ENCODE measurements around the gene NFYC.
A peak's percentile ranks its signal among the peaks of the same experiment; 100 is the strongest.
"Not testable (repeated sequence)": the region's sequence is repeated elsewhere in the genome, so short reads cannot be mapped to it uniquely, and the experiment has no call there.

Gene NFYC

DNA sequence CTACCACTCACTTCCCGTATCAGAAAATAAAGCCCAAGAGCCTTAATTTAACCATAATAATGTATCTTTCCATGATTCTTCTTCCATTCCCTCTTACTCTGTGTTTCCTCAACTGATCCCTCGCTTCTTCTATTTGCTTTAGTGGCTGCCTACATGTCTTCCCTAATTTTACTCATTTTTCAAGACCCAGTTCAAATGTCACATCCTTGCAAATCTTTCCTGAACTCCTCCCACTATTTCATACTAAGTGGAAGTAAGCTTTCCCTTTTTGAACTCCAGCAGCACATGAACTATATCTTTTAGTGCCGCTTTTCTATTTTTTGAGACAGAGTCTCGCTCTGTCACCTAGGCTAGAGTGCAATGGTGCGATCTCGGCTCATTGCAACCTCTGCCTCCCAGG lies 3.8 kb upstream of the NFYC start:
- Mint-ChIP-seq H3K9me3 (no peaks in the 10 kb centered on the region), H3K36me3 (ENCODE audit: low read depth) (peaks cover 17% of the 10 kb centered on the region), H3K27me3 (ENCODE audit: low read depth) (no peaks in the 10 kb centered on the region), H3K4me3 (no peak overlapping the region), H3K4me1 (ENCODE audit: low read depth) (peaks cover 22% of the 10 kb centered on the region), H3K27ac (no peak overlapping the region)

DNA sequence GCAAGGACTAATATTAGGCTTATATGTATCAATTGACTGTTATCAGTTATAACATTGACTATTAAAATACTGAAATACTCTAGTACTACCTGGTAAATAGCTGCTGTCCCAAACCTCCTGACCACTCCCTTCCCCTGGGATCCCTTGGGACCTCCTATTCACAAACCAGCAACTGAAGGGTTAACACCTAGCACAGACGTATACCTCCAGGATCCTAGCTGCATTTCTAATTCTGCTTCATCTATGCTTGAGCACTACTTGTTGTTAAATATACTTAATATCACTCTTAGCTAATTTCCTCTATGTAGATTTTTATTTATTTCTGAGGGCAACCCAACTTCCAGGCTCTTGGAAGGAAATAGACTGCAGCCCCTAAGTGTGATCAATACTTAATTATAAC lies 1.8 kb upstream of the NFYC start:
- Mint-ChIP-seq H3K36me3 (ENCODE audit: low read depth) (peaks cover 17% of the 10 kb centered on the region), H3K4me1 (ENCODE audit: low read depth) (peaks cover 43% of the 10 kb centered on the region), H3K27me3 (ENCODE audit: low read depth) (no peaks in the 10 kb centered on the region), H3K9me3 (no peaks in the 10 kb centered on the region), H3K27ac (no peak overlapping the region), H3K4me3 (no peak overlapping the region)

DNA sequence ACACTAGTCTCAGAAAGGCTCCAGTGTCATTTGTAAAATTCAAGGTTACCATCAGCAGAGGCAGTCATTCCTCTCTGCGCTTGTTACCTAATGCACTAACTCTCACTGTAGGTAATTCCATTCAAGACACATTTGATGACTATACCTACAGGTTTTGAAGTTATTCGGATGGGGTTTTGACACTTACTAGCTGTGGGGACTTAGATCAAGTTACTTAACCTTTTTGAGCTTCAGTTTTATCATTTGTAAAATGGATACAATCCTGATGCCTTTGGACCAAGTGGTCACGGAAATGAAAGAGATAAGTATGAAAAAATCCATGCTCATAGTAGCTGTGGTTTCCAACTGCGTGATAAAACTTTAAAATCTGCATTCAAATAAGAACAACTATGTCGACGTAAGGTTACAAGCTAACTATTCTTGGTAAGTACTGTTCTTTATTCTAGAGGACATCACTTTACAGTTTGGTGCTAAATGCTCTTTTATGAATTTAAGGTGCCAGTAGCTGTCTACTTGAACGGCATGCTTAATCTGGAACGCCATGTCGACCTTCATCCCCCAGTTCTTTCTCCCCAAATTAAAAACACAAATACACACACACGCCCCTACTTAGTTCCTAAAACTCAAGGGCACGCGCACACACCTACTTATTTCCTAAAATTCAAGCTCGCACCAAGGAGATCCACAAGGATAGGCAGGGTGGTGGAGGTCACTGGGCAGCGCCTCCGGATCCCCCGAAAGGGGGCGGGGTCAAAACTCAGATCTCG lies 550 bp upstream of the NFYC start:
- Mint-ChIP-seq H3K27ac (peak overlapping the region; percentile 97), H3K27me3 (ENCODE audit: low read depth) (no peaks in the 10 kb centered on the region), H3K36me3 (ENCODE audit: low read depth) (peaks cover 13% of the 10 kb centered on the region), H3K9me3 (no peaks in the 10 kb centered on the region), H3K4me1 (ENCODE audit: low read depth) (peaks cover 46% of the 10 kb centered on the region), H3K4me3 (peak overlapping the region; percentile 98)

DNA sequence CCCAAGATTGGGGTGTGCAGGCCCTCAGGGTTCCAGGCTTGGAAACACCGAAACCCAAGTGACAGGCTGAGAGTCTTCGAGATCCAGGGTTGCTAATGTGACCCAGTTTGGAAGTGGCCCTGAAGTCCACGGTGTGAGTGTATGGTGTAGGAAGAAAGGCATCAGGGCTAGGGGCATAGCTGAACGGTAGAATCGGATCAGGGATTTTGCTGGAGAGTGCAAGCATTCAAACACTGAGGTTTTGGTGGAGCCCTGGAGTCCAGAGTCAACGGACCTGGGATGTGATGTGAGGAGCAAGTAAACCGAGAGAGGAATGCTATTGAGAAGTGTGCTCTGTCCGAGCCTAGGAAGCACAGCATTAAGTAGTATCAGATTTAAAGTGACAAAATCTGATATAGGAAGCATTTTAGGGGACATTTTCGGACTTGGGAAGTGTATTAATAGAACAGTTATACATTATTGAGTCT lies 958 bp downstream of the NFYC start:
- H3K4me1 Mint-ChIP-seq (ENCODE audit: low read depth): peaks cover 57% of the 10 kb centered on the region
- H3K4me3 Mint-ChIP-seq: peak overlapping the region; percentile 98
- H3K27me3 Mint-ChIP-seq (ENCODE audit: low read depth): no peaks in the 10 kb centered on the region
- H3K36me3 Mint-ChIP-seq (ENCODE audit: low read depth): peaks cover 17% of the 10 kb centered on the region
- no peaks in the 10 kb centered on the region for H3K9me3 Mint-ChIP-seq
- peak overlapping the region; percentile 97 for H3K27ac Mint-ChIP-seq

DNA sequence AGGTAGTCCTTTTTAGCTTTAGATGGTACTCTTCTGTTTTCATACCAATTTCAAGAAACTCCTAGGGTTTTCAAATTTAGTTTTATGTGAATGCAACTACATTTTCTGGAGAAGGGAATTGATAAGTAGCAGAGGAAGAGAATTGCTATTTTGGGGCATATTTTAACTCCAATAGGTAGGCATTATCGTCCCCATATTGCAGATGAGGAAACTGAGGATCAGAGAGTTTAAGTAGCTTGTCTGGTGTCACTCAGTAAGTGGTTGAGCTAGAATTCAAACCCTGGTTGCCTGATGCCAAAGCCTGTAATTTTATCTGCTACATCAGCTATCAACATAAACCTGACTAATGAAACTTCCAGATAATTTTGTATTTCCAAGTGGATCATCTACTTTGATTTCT lies 1.9 kb downstream of the NFYC start:
- Mint-ChIP-seq H3K4me3 (peak overlapping the region; percentile 98), H3K9me3 (no peaks in the 10 kb centered on the region), H3K27ac (no peak overlapping the region), H3K36me3 (ENCODE audit: low read depth) (peaks cover 15% of the 10 kb centered on the region), H3K27me3 (ENCODE audit: low read depth) (no peaks in the 10 kb centered on the region), H3K4me1 (ENCODE audit: low read depth) (peaks cover 61% of the 10 kb centered on the region)

DNA sequence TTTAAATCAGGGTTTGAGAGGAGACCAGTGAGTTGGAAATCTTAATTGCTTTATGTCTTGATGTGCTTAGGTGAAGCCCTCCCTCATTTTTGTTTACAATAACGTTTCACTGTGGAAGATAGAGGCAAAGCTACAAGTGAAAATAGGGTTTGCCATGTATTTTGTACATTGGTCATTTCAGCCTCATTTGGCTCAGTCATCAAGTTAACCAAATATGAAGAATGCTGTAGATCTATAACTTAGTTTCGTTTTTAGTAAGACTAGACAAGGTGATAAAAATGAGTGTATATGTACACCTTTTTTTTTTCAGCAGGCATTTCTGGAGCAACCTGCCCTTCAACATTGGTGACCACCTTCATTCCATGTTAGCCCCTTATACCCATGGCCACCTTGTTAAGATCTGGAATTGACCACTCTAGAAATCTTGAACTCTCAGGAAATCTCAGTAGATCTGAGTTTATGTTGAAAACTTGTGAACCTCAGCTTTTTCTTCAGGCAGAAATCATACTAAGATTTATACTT lies 2.9 kb downstream of the NFYC start:
- Mint-ChIP-seq H3K27me3 (ENCODE audit: low read depth) (no peaks in the 10 kb centered on the region), H3K4me1 (ENCODE audit: low read depth) (peaks cover 67% of the 10 kb centered on the region), H3K4me3 (peak overlapping the region; percentile 98), H3K27ac (peak overlapping the region; percentile 46), H3K36me3 (ENCODE audit: low read depth) (peaks cover 19% of the 10 kb centered on the region), H3K9me3 (no peaks in the 10 kb centered on the region)

DNA sequence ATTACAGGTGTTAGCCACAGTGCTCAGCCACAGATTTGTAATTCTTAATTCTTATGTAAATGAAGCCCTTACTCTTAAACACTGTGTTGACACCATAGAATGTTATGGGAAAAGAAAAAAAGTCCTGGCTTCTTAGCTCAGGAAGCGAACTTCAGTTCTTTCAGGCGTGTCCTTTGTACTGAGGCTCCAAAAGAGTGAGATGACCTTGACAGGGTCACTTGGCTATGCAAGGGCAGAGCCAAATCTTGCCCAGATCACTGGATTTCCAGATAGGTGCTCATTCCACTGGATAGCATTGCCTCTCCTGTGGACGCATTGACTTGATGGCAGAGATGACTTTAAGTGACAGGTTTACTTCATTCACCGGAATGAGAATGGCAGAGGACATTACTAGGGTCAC lies 4.8 kb downstream of the NFYC start:
- Mint-ChIP-seq H3K27ac (no peak overlapping the region), H3K9me3 (no peaks in the 10 kb centered on the region), H3K27me3 (ENCODE audit: low read depth) (no peaks in the 10 kb centered on the region), H3K4me1 (ENCODE audit: low read depth) (peaks cover 63% of the 10 kb centered on the region), H3K36me3 (ENCODE audit: low read depth) (peaks cover 19% of the 10 kb centered on the region), H3K4me3 (no peak overlapping the region)

DNA sequence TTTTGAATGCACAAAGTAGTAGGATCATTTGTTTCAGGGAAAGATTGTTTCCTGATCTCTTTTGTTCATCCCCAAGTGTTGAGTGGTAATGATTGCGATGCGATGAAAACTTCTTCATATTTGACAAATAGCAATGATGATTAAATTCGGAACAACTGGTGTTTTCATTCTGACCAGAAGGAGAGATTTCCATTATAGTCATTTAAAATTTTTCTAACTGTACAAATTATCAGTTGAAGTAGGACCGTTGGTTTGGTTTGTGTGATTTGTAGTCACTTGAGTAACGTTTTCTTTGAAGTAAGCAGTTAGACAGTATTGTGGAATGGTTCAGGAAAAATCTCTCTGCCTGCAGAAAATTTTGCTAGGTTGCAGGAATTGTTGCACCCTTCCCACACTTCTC lies 5.9 kb downstream of the NFYC start:
- Mint-ChIP-seq H3K36me3 (ENCODE audit: low read depth) (peaks cover 17% of the 10 kb centered on the region), H3K27ac (no peak overlapping the region), H3K4me3 (no peak overlapping the region)

DNA sequence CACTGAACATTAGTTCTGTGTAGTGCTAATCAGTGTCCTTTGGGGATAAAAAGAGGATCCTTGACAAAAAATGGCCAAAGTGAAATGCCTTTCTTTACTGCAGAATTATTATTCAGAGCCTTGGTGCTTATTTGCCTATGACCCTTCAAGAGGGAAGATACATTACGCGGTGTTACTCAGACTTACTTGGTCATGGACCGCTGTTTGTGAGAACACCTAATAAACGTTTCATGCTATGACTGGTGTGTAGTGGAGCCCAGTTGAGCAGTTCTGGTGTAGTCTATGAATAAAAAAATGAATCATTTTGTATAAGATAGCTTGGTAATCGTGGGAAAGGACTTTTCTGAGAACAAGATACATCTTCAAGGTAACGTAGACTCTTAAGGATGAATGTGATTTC lies 8.3 kb downstream of the NFYC start:
- no peaks in the 10 kb centered on the region for H3K27me3 Mint-ChIP-seq (ENCODE audit: low read depth)
- H3K27ac Mint-ChIP-seq: no peak overlapping the region
- H3K4me1 Mint-ChIP-seq (ENCODE audit: low read depth): peaks cover 53% of the 10 kb centered on the region
- H3K36me3 Mint-ChIP-seq (ENCODE audit: low read depth): peaks cover 16% of the 10 kb centered on the region
- no peak overlapping the region for H3K4me3 Mint-ChIP-seq
- H3K9me3 Mint-ChIP-seq: no peaks in the 10 kb centered on the region

More for the DNA sequence above, 5.9 kb downstream of the NFYC start:
- peaks cover 63% of the 10 kb centered on the region for H3K4me1 Mint-ChIP-seq (ENCODE audit: low read depth)
- H3K27me3 Mint-ChIP-seq (ENCODE audit: low read depth): no peaks in the 10 kb centered on the region
- no peaks in the 10 kb centered on the region for H3K9me3 Mint-ChIP-seq

DNA sequence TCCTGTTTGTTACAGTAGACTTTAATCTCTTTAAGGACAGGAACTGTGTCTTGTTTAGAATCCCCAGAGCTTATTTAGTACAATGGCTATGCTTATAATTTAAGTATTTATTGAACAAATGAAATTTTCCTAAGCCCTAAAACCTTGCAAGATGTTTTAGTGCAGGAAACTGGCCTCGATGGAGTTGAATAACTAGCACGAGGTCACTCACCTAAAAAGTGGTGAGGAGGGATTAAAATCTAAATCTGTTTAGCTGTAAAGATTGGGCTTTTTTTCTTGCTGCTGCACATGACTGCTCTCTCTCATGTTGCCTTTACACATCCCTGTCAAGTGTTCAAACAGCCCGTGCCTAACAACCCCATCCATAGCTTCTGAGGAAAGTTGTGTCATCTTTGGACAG lies 10.2 kb downstream of the NFYC start:
- H3K4me3 Mint-ChIP-seq: no peak overlapping the region
- H3K4me1 Mint-ChIP-seq (ENCODE audit: low read depth): peaks cover 49% of the 10 kb centered on the region
- no peaks in the 10 kb centered on the region for H3K9me3 Mint-ChIP-seq
- no peak overlapping the region for H3K27ac Mint-ChIP-seq
- no peaks in the 10 kb centered on the region for H3K27me3 Mint-ChIP-seq (ENCODE audit: low read depth)
- peaks cover 12% of the 10 kb centered on the region for H3K36me3 Mint-ChIP-seq (ENCODE audit: low read depth)

DNA sequence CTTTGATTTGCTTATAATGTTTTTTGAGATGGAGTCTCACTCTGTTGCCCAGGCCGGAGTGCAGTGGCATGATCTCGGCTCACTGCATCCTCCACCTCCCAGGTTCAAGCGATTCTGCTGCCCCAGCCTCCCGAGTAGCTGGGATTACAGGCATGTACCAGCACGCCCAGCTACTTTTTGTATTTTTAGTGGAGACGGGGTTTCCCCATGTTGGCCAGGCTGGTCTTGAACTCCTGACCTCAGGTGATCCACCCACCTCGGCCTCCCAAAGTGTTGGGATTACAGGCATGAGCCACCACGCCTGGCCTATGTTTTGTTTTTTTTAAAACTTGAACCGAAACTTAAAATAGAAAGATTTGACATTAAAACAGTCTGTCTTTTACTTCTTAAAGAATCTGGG lies 11.3 kb downstream of the NFYC start:
- peaks cover 39% of the 10 kb centered on the region for H3K4me1 Mint-ChIP-seq (ENCODE audit: low read depth)
- H3K4me3 Mint-ChIP-seq; H3K27me3 Mint-ChIP-seq (ENCODE audit: low read depth); H3K36me3 Mint-ChIP-seq (ENCODE audit: low read depth); H3K27ac Mint-ChIP-seq; H3K9me3 Mint-ChIP-seq: not testable (repeated sequence)

DNA sequence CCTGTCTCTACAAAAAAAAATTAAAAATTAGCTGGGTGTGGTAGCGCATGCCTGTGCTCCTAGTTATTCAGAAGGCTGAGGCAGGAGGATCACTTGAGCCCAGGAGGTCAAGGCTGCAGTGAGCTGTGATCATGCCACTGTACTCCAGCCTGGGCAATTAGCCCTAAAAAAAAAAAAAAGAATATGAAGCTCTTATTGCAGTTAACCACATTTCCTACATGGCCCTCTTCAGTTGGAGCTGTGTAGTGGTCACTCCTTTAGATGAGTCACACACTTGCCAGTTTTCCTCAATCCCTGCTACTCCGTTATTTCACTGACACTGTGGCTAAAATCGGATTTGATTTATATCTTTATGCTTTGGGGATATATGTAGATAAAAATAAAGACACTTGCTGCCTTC lies 11.8 kb downstream of the NFYC start:
- peaks cover 5% of the 10 kb centered on the region for H3K36me3 Mint-ChIP-seq (ENCODE audit: low read depth)
- no peak overlapping the region for H3K4me3 Mint-ChIP-seq
- peaks cover 41% of the 10 kb centered on the region for H3K4me1 Mint-ChIP-seq (ENCODE audit: low read depth)
- H3K27me3 Mint-ChIP-seq (ENCODE audit: low read depth): no peaks in the 10 kb centered on the region
- no peaks in the 10 kb centered on the region for H3K9me3 Mint-ChIP-seq
- H3K27ac Mint-ChIP-seq: no peak overlapping the region

DNA sequence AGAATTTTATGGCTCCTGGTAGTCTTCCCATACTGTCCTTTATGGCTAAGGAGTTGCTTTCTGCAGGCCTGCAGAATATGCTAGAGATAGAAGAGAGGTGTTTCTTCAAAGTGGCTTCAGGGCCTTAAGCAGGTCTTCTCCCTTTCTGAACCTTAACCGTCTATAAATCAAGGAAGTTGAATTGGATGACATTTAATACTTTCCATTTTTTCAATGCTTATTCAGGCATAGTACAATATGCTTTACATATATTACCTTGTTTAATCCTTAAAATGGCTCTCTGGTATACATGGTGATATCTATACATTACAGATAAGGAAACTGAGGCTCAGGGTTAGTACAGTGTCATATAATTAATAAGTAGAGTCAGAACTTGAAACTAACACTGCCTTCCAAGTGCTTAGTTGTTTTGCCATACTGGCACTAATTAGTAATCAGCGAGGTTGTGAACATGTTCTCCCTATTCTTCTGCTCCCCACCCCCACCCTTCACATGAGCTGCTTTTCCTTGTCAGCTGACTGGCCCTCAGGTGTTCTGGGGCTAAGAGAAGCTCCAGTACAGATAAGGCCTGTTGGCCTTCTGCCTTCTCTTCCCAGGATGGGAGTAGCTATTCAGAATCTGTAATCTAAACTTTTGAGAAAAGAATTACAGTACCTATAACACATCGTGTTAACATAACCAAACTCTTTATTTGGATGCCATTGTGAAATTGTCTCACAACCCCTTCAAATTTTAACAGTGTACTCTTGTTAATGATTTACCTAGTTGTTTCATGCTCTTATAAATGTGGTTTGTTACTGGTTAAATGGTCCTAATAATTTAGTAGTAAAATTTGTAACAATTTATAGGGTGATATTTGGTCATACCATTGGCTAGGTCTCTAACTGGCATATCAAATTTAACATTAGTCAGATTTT lies 13.6 kb downstream of the NFYC start:
- Mint-ChIP-seq H3K4me1 (ENCODE audit: low read depth) (peaks cover 41% of the 10 kb centered on the region), H3K27me3 (ENCODE audit: low read depth) (no peaks in the 10 kb centered on the region), H3K27ac (no peak overlapping the region), H3K4me3 (no peak overlapping the region), H3K9me3 (no peaks in the 10 kb centered on the region), H3K36me3 (ENCODE audit: low read depth) (peaks cover 5% of the 10 kb centered on the region)

DNA sequence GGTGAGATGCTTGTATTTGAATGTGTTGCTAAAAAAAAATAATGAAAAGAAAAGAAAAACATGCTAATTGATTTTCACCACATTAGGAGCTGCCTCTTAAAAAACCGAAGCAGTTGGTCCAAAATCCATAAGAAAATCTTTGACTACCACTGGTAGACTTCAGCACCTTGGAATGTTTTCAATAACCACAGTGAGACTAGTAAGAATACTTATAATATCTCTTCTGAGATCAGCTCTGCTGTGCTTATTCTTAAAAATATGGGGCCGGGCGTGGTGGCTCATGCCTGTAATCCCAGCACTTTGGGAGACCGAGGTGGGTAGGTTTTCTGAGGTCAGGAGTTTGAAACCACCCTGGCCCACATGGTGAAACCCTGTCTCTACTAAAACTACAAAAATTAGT lies 15.1 kb downstream of the NFYC start:
- Mint-ChIP-seq H3K4me3 (no peak overlapping the region), H3K27me3 (ENCODE audit: low read depth) (no peaks in the 10 kb centered on the region), H3K27ac (no peak overlapping the region), H3K36me3 (ENCODE audit: low read depth) (peaks cover 9% of the 10 kb centered on the region), H3K4me1 (ENCODE audit: low read depth) (peaks cover 51% of the 10 kb centered on the region), H3K9me3 (no peaks in the 10 kb centered on the region)

DNA sequence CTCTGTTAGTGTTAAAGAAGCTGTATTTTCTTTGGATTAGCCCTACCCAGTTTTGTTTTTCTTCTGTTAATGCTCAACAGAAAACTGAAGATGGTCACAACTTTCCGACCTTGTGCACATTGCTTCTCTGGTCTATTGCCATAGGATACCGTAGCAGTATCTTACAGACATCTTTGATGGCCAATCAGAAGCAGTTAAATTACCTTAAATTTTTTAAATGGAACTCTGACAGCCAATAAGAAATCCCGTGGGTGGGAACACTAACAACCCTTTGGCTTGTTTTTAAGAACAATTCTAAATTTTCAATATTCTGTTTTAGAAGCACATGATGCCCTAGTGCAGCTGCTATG lies 17.2 kb downstream of the NFYC start:
- Mint-ChIP-seq H3K9me3 (no peaks in the 10 kb centered on the region), H3K27ac (peak overlapping the region; percentile 87), H3K4me3 (peak overlapping the region; percentile 89), H3K27me3 (ENCODE audit: low read depth) (no peaks in the 10 kb centered on the region), H3K4me1 (ENCODE audit: low read depth) (peaks cover 58% of the 10 kb centered on the region), H3K36me3 (ENCODE audit: low read depth) (peaks cover 19% of the 10 kb centered on the region)
